GM23338 (cell line): ENCODE data around the gene DUSP6. TPM values are rescaled to one million over a fixed set of nuclear protein-coding genes. Genes with fewer than 3 reads are reported as not detected.

ENCODE experiments used
- ATAC-seq: fragments of 200-7000 bp; cut with Tn5 transposase; 3 replicates; pipeline ENCODE4 v1.9.1; 2020
- DNase-seq: peaks from one replicate; pipeline ENCODE4 v3.0.0-alpha.2; 2015; ENCODE audit warnings: low spot score
- H2AFZ ChIP-seq: fragments of 200-600 bp; sonication (generic); 2 replicates; pipeline ENCODE4 v1.8.0; 2016; ENCODE audit warnings: antibody characterized with exemption, mild to moderate bottlenecking, moderate library complexity
- H3F3A ChIP-seq: fragments of 200-600 bp; sonication (generic); replicated peaks from 2 replicates; pipeline ENCODE4 v1.8.0; 2017; ENCODE audit warnings: antibody characterized with exemption, mixed run types, low read depth
- H3K27ac ChIP-seq: fragments of 200-600 bp; sonication (generic); 2 replicates; pipeline ENCODE4 v1.6.1; 2016; ENCODE audit warnings: low read depth
- H3K27me3 ChIP-seq: fragments of 200-600 bp; sonication (generic); 2 replicates; pipeline ENCODE4 v1.8.0; 2016; ENCODE audit warnings: mild to moderate bottlenecking, mixed run types, moderate library complexity; ENCODE audit not compliant: insufficient read depth
- H3K36me3 ChIP-seq: fragments of 200-600 bp; sonication (generic); 2 replicates; pipeline ENCODE4 v1.8.0; 2016; ENCODE audit warnings: mild to moderate bottlenecking; ENCODE audit not compliant: insufficient read depth
- H3K4me1 ChIP-seq: fragments of 200-600 bp; sonication (generic); 2 replicates; pipeline ENCODE4 v1.8.0; 2016; ENCODE audit warnings: mild to moderate bottlenecking, moderate library complexity; ENCODE audit not compliant: insufficient read depth
- H3K4me2 ChIP-seq: fragments of 200-600 bp; sonication (generic); 2 replicates; pipeline ENCODE4 v1.7.1; 2017; ENCODE audit warnings: mixed run types
- H3K4me3 ChIP-seq: fragments of 200-600 bp; sonication (generic); 2 replicates; pipeline ENCODE4 v1.6.1; 2016; ENCODE audit warnings: mixed run types
- H3K79me2 ChIP-seq: fragments of 200-600 bp; sonication (generic); replicated peaks from 2 replicates; pipeline ENCODE4 v1.8.0; 2017; ENCODE audit warnings: mild to moderate bottlenecking; ENCODE audit not compliant: insufficient read depth
- H3K9me2 ChIP-seq: fragments of 200-600 bp; sonication (generic); 2 replicates; pipeline ENCODE4 v1.8.0; 2017; ENCODE audit not compliant: insufficient read depth
- H4K20me1 ChIP-seq: fragments of 200-600 bp; sonication (generic); replicated peaks from 2 replicates; pipeline ENCODE4 v1.8.0; 2017; ENCODE audit warnings: mild to moderate bottlenecking; ENCODE audit not compliant: insufficient read depth
- H3K27ac Mint-ChIP-seq: 2 replicates; pipeline ENCODE4 v1.8.0; 2020; ENCODE audit warnings: inconsistent platforms, mild to moderate bottlenecking, moderate library complexity, mixed read lengths
- H3K27me3 Mint-ChIP-seq: 3 replicates; pipeline ENCODE4 v1.8.0; 2022; ENCODE audit warnings: low read depth, mild to moderate bottlenecking, moderate library complexity, mixed read lengths, inconsistent platforms; ENCODE audit not compliant: insufficient read depth, poor library complexity
- H3K36me3 Mint-ChIP-seq: 3 replicates; pipeline ENCODE4 v1.8.0; 2021; ENCODE audit warnings: low read depth, mild to moderate bottlenecking, inconsistent platforms, moderate library complexity, mixed read lengths
- H3K4me1 Mint-ChIP-seq: 3 replicates; pipeline ENCODE4 v1.8.0; 2020; ENCODE audit warnings: mild to moderate bottlenecking, inconsistent platforms, mixed read lengths
- H3K4me3 Mint-ChIP-seq: 3 replicates; pipeline ENCODE4 v1.8.0; 2021; ENCODE audit warnings: moderate library complexity, mild to moderate bottlenecking, inconsistent platforms, mixed read lengths
- H3K9me3 Mint-ChIP-seq: 3 replicates; pipeline ENCODE4 v1.8.0; 2020; ENCODE audit warnings: moderate library complexity, mild to moderate bottlenecking, inconsistent platforms, mixed read lengths
- CREB1 ChIP-seq: fragments of 250-450 bp; sonication (Bioruptor Pico); IDR thresholded peaks from 2 replicates; pipeline ENCODE4 v1.5.0; 2020; ENCODE audit warnings: low read depth, mild to moderate bottlenecking, moderate library complexity
- CTCF ChIP-seq, 2 experiments: fragments of 200-600 bp in 1 of 2; sonication (generic) in 1 of 2; conservative IDR thresholded peaks; 2 replicates each; pipeline versions ENCODE4 v1.5.1 to v1.6.1; 2016 to 2017; ENCODE audit warnings: antibody characterized with exemption in 2 of 2, low read depth in 2 of 2, mild to moderate bottlenecking in 2 of 2, moderate library complexity in 1 of 2
- ETS1 ChIP-seq: IDR thresholded peaks from 2 replicates; pipeline ENCODE4 v1.6.1; 2016; ENCODE audit warnings: antibody characterized with exemption
- EZH2 ChIP-seq: fragments of 200-600 bp; sonication (generic); IDR thresholded peaks from one replicate; pipeline ENCODE4 v1.8.0; 2017; ENCODE audit warnings: antibody characterized with exemption, mild to moderate bottlenecking, low read depth; ENCODE audit not compliant: unreplicated experiment
- EZH2phosphoT487 ChIP-seq: fragments of 200-600 bp; sonication (generic); IDR thresholded peaks from one replicate; pipeline ENCODE4 v1.8.1; 2018; ENCODE audit warnings: antibody characterized with exemption; ENCODE audit not compliant: unreplicated experiment
- JUNB ChIP-seq: IDR thresholded peaks from one replicate; pipeline ENCODE4 v1.6.1; 2016; ENCODE audit warnings: antibody characterized with exemption; ENCODE audit not compliant: unreplicated experiment
- NANOG ChIP-seq: IDR thresholded peaks from 2 replicates; pipeline ENCODE4 v1.6.1; 2016; ENCODE audit warnings: antibody characterized with exemption, borderline replicate concordance
- POLR2AphosphoS5 ChIP-seq: IDR thresholded peaks from 2 replicates; pipeline ENCODE4 v1.6.1; 2016; ENCODE audit warnings: antibody characterized with exemption, low read depth
- REST ChIP-seq: IDR thresholded peaks from one replicate; pipeline ENCODE4 v1.6.1; 2018; ENCODE audit warnings: antibody characterized with exemption; ENCODE audit not compliant: unreplicated experiment
- STAT1 ChIP-seq: IDR thresholded peaks from one replicate; pipeline ENCODE4 v1.6.1; 2016; ENCODE audit warnings: antibody characterized with exemption; ENCODE audit not compliant: unreplicated experiment
- ZNF114 ChIP-seq: fragments of 250-450 bp; sonication (Bioruptor Pico); IDR thresholded peaks from 2 replicates; pipeline ENCODE4 v1.5.0; 2020; ENCODE audit warnings: mild to moderate bottlenecking, moderate library complexity
- ZNF331 ChIP-seq: fragments of 250-450 bp; sonication (Bioruptor Pico); IDR thresholded peaks from 2 replicates; pipeline ENCODE4 v1.5.0; 2020; ENCODE audit warnings: low read depth, mild to moderate bottlenecking, moderate library complexity
- polyA plus RNA-seq: library from polyadenylated mRNA; unstranded; fragments of >200 nt; fragmentation: Nextera tagmentation; extraction: Ambion mirVana; gene quantifications from 2 replicates; pipeline ENCODE4 v1.2.1, GENCODE V29; 2016
- total RNA-seq: library from RNA; depleted of rRNA; stranded (reverse); fragments of >200 nt; shearing (Covaris generic); gene quantifications from 2 replicates; pipeline ENCODE4 v1.2.3, GENCODE V29; 2014

The DUSP6 gene
- total and polyA plus RNA-seq, 2 experiments from 2014 or later = 117 to 191 TPM

GRCh38 chr12:89344862-89345202 is 7.5 kb downstream of the DUSP6 start (continued):
- TF ChIP-seq CTCF (conservative IDR thresholded peaks at IDR 0.05; ENCODE audit: low read depth in 2 of 2) (no peak), CREB1 (CRISPR knock-in tag) (no peak), JUNB (no peak), ETS1 (no peak), STAT1 (no peak), POLR2AphosphoS5 (no peak), NANOG (no peak), EZH2phosphoT487 (no peak), REST (no peak), EZH2 (no peak)

GRCh38 chr12:89344043-89344861 is 8.0 kb downstream of the DUSP6 start:
- no peaks in the 10 kb centered on the region for H3K9me2 ChIP-seq
- H3K4me3 ChIP-seq = no peak overlapping the region
- H3K27ac Mint-ChIP-seq = no peak overlapping the region
- DNase-seq (no peak), ATAC-seq (no peak)
- no peak overlapping the region for H2AFZ ChIP-seq
- no peak overlapping the region for H3K27ac ChIP-seq
- peaks cover 13% of the 10 kb centered on the region; the same call in 1 of the 2 replicates for H3F3A ChIP-seq
- peak overlapping the region; percentile 36; the same call in 1 of the 3 replicates for H3K4me3 Mint-ChIP-seq
- 0 out of 2 replicates have a peak overlapping the region, but pooled peaks have one; percentile 76 for H3K4me2 ChIP-seq
- no peaks in the 10 kb centered on the region for H3K9me3 Mint-ChIP-seq
- H3K27me3 ChIP-seq = peaks cover 14% of the 10 kb centered on the region; the same call in 1 of the 2 replicates
- H3K36me3 ChIP-seq = peaks cover 16% of the 10 kb centered on the region
- peaks cover 20% of the 10 kb centered on the region for H3K27me3 Mint-ChIP-seq
- H3K4me1 Mint-ChIP-seq = peaks cover 64% of the 10 kb centered on the region
- H4K20me1 ChIP-seq = peaks cover 13% of the 10 kb centered on the region; the same call in 1 of the 2 replicates
- H3K4me1 ChIP-seq = peaks cover 65% of the 10 kb centered on the region
- peaks cover 18% of the 10 kb centered on the region for H3K79me2 ChIP-seq
- peaks cover 24% of the 10 kb centered on the region for H3K36me3 Mint-ChIP-seq
- TF ChIP-seq REST = no peak
- no peak for TF ChIP-seq CREB1 (CRISPR knock-in tag)
- TF ChIP-seq EZH2 = no peak
- no peak for TF ChIP-seq NANOG
- TF ChIP-seq ZNF114 (CRISPR knock-in tag) = no peak
- no peak for TF ChIP-seq CTCF (conservative IDR thresholded peaks at IDR 0.05; ENCODE audit: low read depth in 2 of 2)
- no peak for TF ChIP-seq ZNF331
- TF ChIP-seq EZH2phosphoT487 = no peak
